Measurements from ENCODE around the gene PSMB2.
"Not testable (repeated sequence)": the region's sequence is repeated elsewhere in the genome, so short reads cannot be mapped to it uniquely, and the experiment has no call there.

- not testable (repeated sequence) for TF ChIP-seq CTCF (IDR thresholded peaks at IDR 0.05; ENCODE audit: control extremely low read depth in 1 of 3, insufficient read depth in 1 of 3, low read depth in 1 of 3, low read length in 3 of 3); CHD1 (IDR thresholded peaks at IDR 0.05; ENCODE audit: low read depth, low read length); MAX (IDR thresholded peaks at IDR 0.05); TAF1 (IDR thresholded peaks at IDR 0.05; ENCODE audit: low read depth, low read length); ASH2L (IDR thresholded peaks at IDR 0.05; ENCODE audit: low read length)
Measured at GRCh38 chr1:35576766-35577070, 64.6 kb downstream of the PSMB2 start.

Data from H1 (cell line).